ENCODE results near the gene HDAC4.

DNA sequence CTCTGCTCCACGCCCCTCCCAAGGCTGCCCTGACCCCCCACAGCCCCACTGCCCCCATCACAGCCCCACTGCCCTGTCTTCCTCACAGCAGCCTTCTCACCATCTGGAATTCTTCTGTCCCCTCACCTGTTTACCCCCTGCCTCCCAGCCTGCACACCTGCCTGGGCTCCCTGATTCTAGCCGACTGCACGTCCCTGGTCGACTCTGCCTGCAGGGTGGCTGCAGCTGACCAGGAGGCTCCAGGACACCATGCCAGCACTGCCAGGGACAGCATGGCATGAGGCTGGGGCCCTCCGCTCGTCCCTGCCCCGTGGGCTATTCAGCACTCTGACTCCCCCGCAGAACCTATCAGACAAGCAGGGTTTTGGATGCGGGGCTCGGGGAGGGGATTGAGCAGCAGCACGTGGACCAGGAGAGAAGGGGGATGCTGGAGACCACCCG, 254.1 kb downstream of the HDAC4 start:
- TF ChIP-seq POLR2A (IDR thresholded peaks at IDR 0.05), result no peak
- TF ChIP-seq, protein P1, sequence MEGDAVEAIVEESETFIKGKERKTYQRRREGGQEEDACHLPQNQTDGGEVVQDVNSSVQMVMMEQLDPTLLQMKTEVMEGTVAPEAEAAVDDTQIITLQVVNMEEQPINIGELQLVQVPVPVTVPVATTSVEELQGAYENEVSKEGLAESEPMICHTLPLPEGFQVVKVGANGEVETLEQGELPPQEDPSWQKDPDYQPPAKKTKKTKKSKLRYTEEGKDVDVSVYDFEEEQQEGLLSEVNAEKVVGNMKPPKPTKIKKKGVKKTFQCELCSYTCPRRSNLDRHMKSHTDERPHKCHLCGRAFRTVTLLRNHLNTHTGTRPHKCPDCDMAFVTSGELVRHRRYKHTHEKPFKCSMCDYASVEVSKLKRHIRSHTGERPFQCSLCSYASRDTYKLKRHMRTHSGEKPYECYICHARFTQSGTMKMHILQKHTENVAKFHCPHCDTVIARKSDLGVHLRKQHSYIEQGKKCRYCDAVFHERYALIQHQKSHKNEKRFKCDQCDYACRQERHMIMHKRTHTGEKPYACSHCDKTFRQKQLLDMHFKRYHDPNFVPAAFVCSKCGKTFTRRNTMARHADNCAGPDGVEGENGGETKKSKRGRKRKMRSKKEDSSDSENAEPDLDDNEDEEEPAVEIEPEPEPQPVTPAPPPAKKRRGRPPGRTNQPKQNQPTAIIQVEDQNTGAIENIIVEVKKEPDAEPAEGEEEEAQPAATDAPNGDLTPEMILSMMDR (IDR thresholded peaks at IDR 0.05), result no peak
